Measurements from ENCODE around the gene MOSPD3. TPM values are rescaled to one million over a fixed set of nuclear protein-coding genes. Genes with fewer than 3 reads are reported as not detected.

MOSPD3 gene
- total RNA-seq, 1 donor = 5.1 TPM

GRCh38 chr7:100577103-100577502, 35.2 kb upstream of the MOSPD3 start:
- Histone ChIP-seq H3K79me2 (ENCODE audit: insufficient read depth, low read length) (peaks cover 13% of the 10 kb centered on the region), H3K4me2 (ENCODE audit: insufficient read depth, low read length) (no peak overlapping the region), H4K20me1 (ENCODE audit: insufficient read depth, low read length) (peaks cover 11% of the 10 kb centered on the region), H3K36me3 (ENCODE audit: insufficient read depth, low read length) (peaks cover 48% of the 10 kb centered on the region), H3K27me3 (ENCODE audit: insufficient read depth, low read length) (no peaks in the 10 kb centered on the region), H3K4me3 (ENCODE audit: insufficient read depth, low read length) (no peak overlapping the region), H3K9me3 (ENCODE audit: low read depth, low read length) (no peaks in the 10 kb centered on the region), H3K27ac (ENCODE audit: low read depth, low read length) (no peak overlapping the region), H3K4me1 (ENCODE audit: insufficient read depth, low read length) (no peaks in the 10 kb centered on the region), H2AFZ (ENCODE audit: low read length) (no peak overlapping the region)
- DNase-seq (ENCODE audit: insufficient read length, low spot score, missing footprints) = no peak
- TF ChIP-seq CTCF (IDR thresholded peaks at IDR 0.05; ENCODE audit: extremely low read depth, low read depth, low read length) = no peak

GRCh38 chr7:100577507-100577906, 34.8 kb upstream of the MOSPD3 start:
- DNase-seq (ENCODE audit: insufficient read length, low spot score, missing footprints) = peak; percentile 64
- H3K27me3 ChIP-seq (ENCODE audit: insufficient read depth, low read length) = no peaks in the 10 kb centered on the region
- peaks cover 52% of the 10 kb centered on the region for H3K36me3 ChIP-seq (ENCODE audit: insufficient read depth, low read length)

GRCh38 chr7:100578246-100579183, 33.8 kb upstream of the MOSPD3 start:
- Histone ChIP-seq H3K4me1 (ENCODE audit: insufficient read depth, low read length) (peaks cover 6% of the 10 kb centered on the region), H4K20me1 (ENCODE audit: insufficient read depth, low read length) (peaks cover 23% of the 10 kb centered on the region), H3K4me2 (ENCODE audit: insufficient read depth, low read length) (no peak overlapping the region), H3K27ac (ENCODE audit: low read depth, low read length) (no peak overlapping the region), H3K4me3 (ENCODE audit: insufficient read depth, low read length) (no peak overlapping the region), H3K36me3 (ENCODE audit: insufficient read depth, low read length) (peaks cover 54% of the 10 kb centered on the region), H3K79me2 (ENCODE audit: insufficient read depth, low read length) (peaks cover 25% of the 10 kb centered on the region), H3K27me3 (ENCODE audit: insufficient read depth, low read length) (no peaks in the 10 kb centered on the region), H2AFZ (ENCODE audit: low read length) (no peak overlapping the region), H3K9me3 (ENCODE audit: low read depth, low read length) (no peaks in the 10 kb centered on the region)
- DNase-seq (ENCODE audit: insufficient read length, low spot score, missing footprints) = peak; percentile 27
- no peak for TF ChIP-seq CTCF (IDR thresholded peaks at IDR 0.05; ENCODE audit: extremely low read depth, low read depth, low read length)

More at GRCh38 chr7:100577507-100577906, 34.8 kb upstream of the MOSPD3 start:
- no peak overlapping the region for H3K4me2 ChIP-seq (ENCODE audit: insufficient read depth, low read length)
- H3K79me2 ChIP-seq (ENCODE audit: insufficient read depth, low read length) = peaks cover 17% of the 10 kb centered on the region
- H3K4me3 ChIP-seq (ENCODE audit: insufficient read depth, low read length) = no peak overlapping the region
- H4K20me1 ChIP-seq (ENCODE audit: insufficient read depth, low read length) = peaks cover 15% of the 10 kb centered on the region
- H3K9me3 ChIP-seq (ENCODE audit: low read depth, low read length) = no peaks in the 10 kb centered on the region
- no peak overlapping the region for H3K27ac ChIP-seq (ENCODE audit: low read depth, low read length)
- H2AFZ ChIP-seq (ENCODE audit: low read length) = no peak overlapping the region
- no peaks in the 10 kb centered on the region for H3K4me1 ChIP-seq (ENCODE audit: insufficient read depth, low read length)
- no peak for TF ChIP-seq CTCF (IDR thresholded peaks at IDR 0.05; ENCODE audit: extremely low read depth, low read depth, low read length)

Data from osteoblast (primary cell).